ENCODE measurements around the gene PTPRB.

Gene PTPRB

GRCh38 chr12:70540996-70541395 lies 96.2 kb downstream of the PTPRB start:
- POLR2A ChIA-PET, result no interaction called here
- CTCF ChIA-PET, result interaction anchor here (0.7 kb wide), 1 partner anchor 20 kb away, joined by 3 read pairs; no protein-coding TSS in a partner anchor

GRCh38 chr12:70536650-70537049 lies 100.6 kb downstream of the PTPRB start:
- Histone ChIP-seq H3K27ac (ENCODE audit: extremely low read depth, low read depth, low read length) (no peak overlapping the region), H3K9me3 (ENCODE audit: control insufficient read depth, insufficient read depth, low read depth, low read length) (no peaks in the 10 kb centered on the region), H3K4me1 (ENCODE audit: control insufficient read depth, insufficient read depth, low read length) (no peaks in the 10 kb centered on the region), H3K4me3 (ENCODE audit: low read depth, low read length) (no peak overlapping the region), H3K36me3 (ENCODE audit: control insufficient read depth in 2 of 2, insufficient read depth in 1 of 2, low read length in 2 of 2) (no peaks in the 10 kb centered on the region)
- ChIA-PET POLR2A (no interaction called here), CTCF (no interaction called here)
- no peak for TF ChIP-seq ZNF10 (tag by site-specific recombination; IDR thresholded peaks at IDR 0.05)
- TF ChIP-seq ZNF362 (tag by site-specific recombination; IDR thresholded peaks at IDR 0.05), result no peak
- TF ChIP-seq ZNF610 (tag by site-specific recombination; IDR thresholded peaks at IDR 0.05; ENCODE audit: borderline replicate concordance), result no peak
- TF ChIP-seq BCL11A (tag by site-specific recombination; IDR thresholded peaks at IDR 0.05; ENCODE audit: low read depth), result no peak
- TF ChIP-seq ZBTB11 (tag by site-specific recombination; conservative IDR thresholded peaks at IDR 0.05; ENCODE audit: low read depth), result no peak
- TF ChIP-seq BCL6B (tag by site-specific recombination; IDR thresholded peaks at IDR 0.05), result no peak

More at GRCh38 chr12:70540996-70541395, 96.2 kb downstream of the PTPRB start:
- no peak overlapping the region for H3K27ac ChIP-seq (ENCODE audit: extremely low read depth, low read depth, low read length)
- no peak overlapping the region for H3K4me3 ChIP-seq (ENCODE audit: low read depth, low read length)
- H3K9me3 ChIP-seq (ENCODE audit: control insufficient read depth, insufficient read depth, low read depth, low read length), result no peaks in the 10 kb centered on the region
- TF ChIP-seq ELK4 (IDR thresholded peaks at IDR 0.05; ENCODE audit: borderline replicate concordance, low read depth, low read length) (no peak), ZNF223 (tag by site-specific recombination; IDR thresholded peaks at IDR 0.05) (no peak), PRDM4 (tag by site-specific recombination; IDR thresholded peaks at IDR 0.05) (no peak), MZF1 (tag by site-specific recombination; IDR thresholded peaks at IDR 0.05; ENCODE audit: borderline replicate concordance) (no peak), ZNF184 (tag by site-specific recombination; IDR thresholded peaks at IDR 0.05) (no peak), ZFP69B (tag by site-specific recombination; IDR thresholded peaks at IDR 0.05) (no peak), ZSCAN5A (tag by site-specific recombination; IDR thresholded peaks at IDR 0.05) (no peak), ZNF114 (tag by site-specific recombination; IDR thresholded peaks at IDR 0.05) (no peak), ZNF19 (tag by site-specific recombination; IDR thresholded peaks at IDR 0.05; ENCODE audit: low read depth) (no peak), KLF1 (tag by site-specific recombination; IDR thresholded peaks at IDR 0.05) (no peak), ZSCAN16 (tag by site-specific recombination; IDR thresholded peaks at IDR 0.05) (no peak), ZNF837 (tag by site-specific recombination; IDR thresholded peaks at IDR 0.05) (no peak), ZNF2 (tag by site-specific recombination; IDR thresholded peaks at IDR 0.05) (no peak), ZBTB26 (tag by site-specific recombination; optimal IDR thresholded peaks at IDR 0.05) (no peak)
- no peaks in the 10 kb centered on the region for H3K36me3 ChIP-seq (ENCODE audit: control insufficient read depth in 2 of 2, insufficient read depth in 1 of 2, low read length in 2 of 2)
- no peaks in the 10 kb centered on the region for H3K4me1 ChIP-seq (ENCODE audit: control insufficient read depth, insufficient read depth, low read length)

Measured in HEK293 (cell line).